HG03103 (cell line): Measurements from ENCODE around the gene HM13.
"Not testable (repeated sequence)": the region's sequence is repeated elsewhere in the genome, so short reads cannot be mapped to it uniquely, and the experiment has no call there.

Experiments
- ATAC-seq: cut with Tn5 transposase; IDR thresholded peaks from one replicate; pipeline ENCODE4 v1.9.1; 2021; ENCODE audit warnings: low read depth; ENCODE audit not compliant: unreplicated experiment

Gene HM13

GRCh38 chr20:31542201-31542842 lies 28.1 kb downstream of the HM13 start:
- no peak for ATAC-seq

- ATAC-seq, result no peak
Observed at GRCh38 chr20:31542963-31543362, 28.7 kb downstream of the HM13 start.

DNA sequence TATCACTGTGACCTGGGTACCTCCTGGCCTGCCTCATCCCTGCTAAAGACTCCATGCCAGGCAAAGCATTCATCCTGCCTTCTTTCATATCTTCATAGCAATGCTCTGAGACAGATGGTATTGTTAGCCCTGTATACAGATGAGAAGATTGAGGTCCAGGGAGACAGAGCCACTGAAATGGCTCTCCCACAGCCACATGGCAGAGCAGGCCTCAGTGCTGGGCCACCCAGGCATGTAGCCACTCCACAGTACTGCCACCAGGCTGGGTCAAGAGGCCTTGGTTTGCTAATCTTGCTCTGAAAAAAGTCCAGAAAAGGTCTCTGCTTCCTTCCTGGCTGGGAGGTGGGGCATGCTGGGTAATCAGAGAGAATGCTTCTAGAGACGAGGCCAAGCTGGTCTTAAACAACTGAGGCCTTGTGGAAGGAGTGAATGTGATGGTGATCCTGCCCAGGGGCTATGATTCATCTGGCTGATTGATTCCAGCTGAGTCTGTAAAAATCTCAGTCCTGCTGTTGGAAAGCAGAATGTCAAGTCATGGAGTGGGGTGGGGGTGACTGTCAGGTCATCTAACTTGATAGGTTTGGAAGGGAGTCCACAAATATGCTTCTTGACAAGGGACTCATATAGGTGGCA lies 29.8 kb downstream of the HM13 start:
- ATAC-seq, result no peak

- ATAC-seq, result no peak
Observed at GRCh38 chr20:31544600-31544999, 30.4 kb downstream of the HM13 start.

DNA sequence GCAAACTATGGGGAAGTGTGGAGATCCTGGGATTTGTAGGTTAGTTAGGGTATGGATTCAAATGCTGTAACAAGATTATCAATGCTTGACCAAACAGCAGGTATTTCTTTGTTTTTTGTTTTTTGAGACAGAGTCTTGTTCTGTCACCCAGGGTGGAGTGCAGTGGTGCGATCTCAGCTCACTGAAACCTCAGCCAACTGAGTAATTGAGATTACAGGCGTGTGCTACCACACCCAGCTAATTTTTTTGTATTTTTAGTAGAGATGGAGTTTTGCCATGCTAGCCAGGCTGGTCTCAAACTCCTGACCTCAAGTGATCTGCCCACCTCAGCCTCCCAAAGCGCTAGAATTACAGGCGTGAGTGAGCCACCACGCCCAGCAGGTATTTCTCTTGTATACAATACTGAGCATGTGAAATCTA lies 31.4 kb downstream of the HM13 start:
- ATAC-seq, result not testable (repeated sequence)

- ATAC-seq, result peak; percentile 70
Observed at GRCh38 chr20:31547017-31547675, 32.9 kb downstream of the HM13 start.

- no peak for ATAC-seq
Observed at GRCh38 chr20:31547720-31548298, 33.6 kb downstream of the HM13 start.

DNA sequence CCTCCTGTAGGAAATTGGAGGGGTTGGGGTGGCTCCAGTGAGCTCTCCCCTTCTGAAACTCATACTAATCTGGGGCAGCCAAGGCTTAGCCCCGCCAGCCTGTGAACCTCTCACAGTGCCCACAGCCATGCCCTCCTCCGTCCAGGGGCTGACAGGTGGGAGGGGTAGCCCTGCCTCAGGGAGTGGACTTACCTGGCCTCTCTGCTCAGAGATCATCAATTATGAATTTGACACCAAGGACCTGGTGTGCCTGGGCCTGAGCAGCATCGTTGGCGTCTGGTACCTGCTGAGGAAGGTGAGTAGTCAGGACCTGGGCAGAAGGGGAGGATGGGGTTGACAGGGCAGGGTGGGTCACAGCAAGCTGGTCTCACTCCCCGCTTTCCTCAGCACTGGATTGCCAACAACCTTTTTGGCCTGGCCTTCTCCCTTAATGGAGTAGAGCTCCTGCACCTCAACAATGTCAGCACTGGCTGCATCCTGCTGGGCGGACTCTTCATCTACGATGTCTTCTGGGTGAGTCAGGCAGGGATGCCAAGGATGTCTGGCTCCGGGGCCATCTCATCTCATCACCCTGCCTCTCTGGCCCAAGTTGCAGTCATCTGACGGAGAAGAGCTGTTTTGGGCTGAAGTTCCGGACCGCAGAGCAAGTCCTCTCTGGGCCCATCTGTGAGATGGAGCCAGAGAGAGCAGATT lies 34.7 kb downstream of the HM13 start:
- no peak for ATAC-seq

DNA sequence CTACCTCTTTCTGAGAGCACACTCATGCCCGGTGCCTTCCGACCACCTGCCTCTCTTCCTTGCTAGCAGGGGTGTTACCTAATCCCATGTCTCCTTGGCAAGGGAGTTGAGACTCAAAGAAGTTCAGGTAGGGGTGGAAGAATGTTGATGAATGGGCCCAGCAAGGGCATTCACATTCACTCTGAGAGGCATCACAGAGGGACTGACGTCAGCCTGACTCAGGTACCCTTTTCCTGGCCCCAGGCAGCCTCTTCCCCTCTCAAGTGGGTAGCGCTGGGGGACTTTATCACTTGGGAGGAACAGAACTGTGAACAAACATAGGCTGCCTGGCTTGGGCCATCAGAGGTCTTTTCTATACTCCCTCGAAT lies 35.3 kb downstream of the HM13 start:
- no peak for ATAC-seq

GRCh38 chr20:31550099-31550498 lies 35.9 kb downstream of the HM13 start:
- no peak for ATAC-seq

- ATAC-seq, result no peak
Observed at GRCh38 chr20:31551163-31552081, 37.2 kb downstream of the HM13 start.

- ATAC-seq, result no peak
Observed at GRCh38 chr20:31555203-31555775, 41.0 kb downstream of the HM13 start.

DNA sequence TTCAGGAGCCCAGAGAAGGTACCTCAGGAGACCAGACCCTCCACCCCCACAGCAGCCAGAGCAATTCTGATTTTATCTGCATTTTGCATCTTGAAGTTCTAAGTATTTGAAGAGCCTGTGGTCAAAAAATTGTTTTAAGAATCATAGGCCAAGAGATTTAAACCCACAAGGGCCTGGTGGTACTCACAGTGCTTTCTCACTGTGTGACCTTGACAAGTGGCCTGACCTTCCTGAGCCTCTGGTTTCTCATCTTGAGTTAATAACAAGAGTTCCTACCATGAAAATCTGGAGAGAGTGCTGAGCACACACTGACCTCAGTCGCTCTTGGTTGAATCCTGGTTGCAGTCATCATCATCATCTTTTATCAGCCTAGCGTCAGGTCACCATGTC lies 45.5 kb downstream of the HM13 start:
- ATAC-seq, result no peak

GRCh38 chr20:31560094-31560745 lies 46.0 kb downstream of the HM13 start:
- ATAC-seq, result no peak

GRCh38 chr20:31560746-31561598 lies 46.7 kb downstream of the HM13 start:
- ATAC-seq, result no peak

- ATAC-seq, result no peak
Observed at GRCh38 chr20:31562241-31562640, 48.0 kb downstream of the HM13 start.

- no peak for ATAC-seq
Observed at GRCh38 chr20:31564284-31564683, 50.0 kb downstream of the HM13 start.

GRCh38 chr20:31565699-31566318 lies 51.6 kb downstream of the HM13 start:
- no peak for ATAC-seq
